OCI-LY3 (cell line): Measurements from ENCODE around the gene PTPRN2.

ENCODE experiments used
- H2AFZ ChIP-seq: fragments of 200-600, 300-600 bp; shearing (Covaris generic); 2 replicates; pipeline ENCODE4 v1.6.0; 2014; ENCODE audit warnings: antibody characterized with exemption, low read depth, low read length
- H3K27ac ChIP-seq: fragments of 200-600, 300-600 bp; sonication (generic); 2 replicates; pipeline ENCODE4 v1.5.1; 2014; ENCODE audit warnings: mild to moderate bottlenecking, low read length, moderate library complexity, mixed read lengths
- H3K27me3 ChIP-seq: fragments of 200-600, 300-600 bp; sonication (generic); 2 replicates; pipeline ENCODE4 v1.6.1; 2014; ENCODE audit warnings: low read depth, low read length, mixed read lengths
- H3K36me3 ChIP-seq: fragments of 200-600, 300-600 bp; sonication (generic); replicated peaks from 2 replicates; pipeline ENCODE3; 2014; ENCODE audit warnings: low read depth, low read length, mixed read lengths
- H3K4me1 ChIP-seq: fragments of 300-600, 200-600 bp; sonication (generic); 2 replicates; pipeline ENCODE4 v1.6.1; 2014; ENCODE audit warnings: low read length, mixed read lengths
- H3K4me2 ChIP-seq: fragments of 200-600, 300-600 bp; sonication (generic); 2 replicates; pipeline ENCODE4 v1.6.1; 2014; ENCODE audit warnings: low read length, mixed read lengths
- H3K4me3 ChIP-seq: fragments of 300-600, 200-600 bp; sonication (generic); 2 replicates; pipeline ENCODE4 v1.5.1; 2014; ENCODE audit warnings: antibody characterized with exemption, mild to moderate bottlenecking, low read length, moderate library complexity
- H3K79me2 ChIP-seq: fragments of 300-600, 200-600 bp; shearing (Covaris generic); 2 replicates; pipeline ENCODE4 v1.6.1; 2014; ENCODE audit warnings: mild to moderate bottlenecking, low read length, mixed read lengths
- H3K9ac ChIP-seq: fragments of 300-600, 200-600 bp; shearing (Covaris generic); 2 replicates; pipeline ENCODE4 v1.6.0; 2014; ENCODE audit warnings: mild to moderate bottlenecking, low read length, moderate library complexity
- H3K9me3 ChIP-seq: fragments of 200-600, 300-600 bp; shearing (Covaris generic); 2 replicates; pipeline ENCODE4 v1.6.1; 2014; ENCODE audit warnings: low read length, mixed read lengths; ENCODE audit not compliant: insufficient read depth
- H4K20me1 ChIP-seq: fragments of 200-600, 300-600 bp; sonication (generic); 2 replicates; pipeline ENCODE4 v1.6.1; 2016; ENCODE audit warnings: low read length, mixed read lengths; ENCODE audit not compliant: insufficient read depth
- CTCF ChIP-seq: fragments of 200-600, 300-600 bp; sonication (generic); IDR thresholded peaks from 2 replicates; pipeline ENCODE4 v1.5.1; 2014; ENCODE audit warnings: antibody characterized with exemption, low read length, low read depth
- EZH2phosphoT487 ChIP-seq: fragments of 200-600 bp; shearing (Covaris generic); IDR thresholded peaks from 2 replicates; pipeline ENCODE4 v1.6.1; 2018; ENCODE audit warnings: antibody characterized with exemption, mixed run types, low read depth

Gene PTPRN2

GRCh38 chr7:158258411-158259130, 329.1 kb downstream of the PTPRN2 start:
- Histone ChIP-seq H3K79me2 (no peaks in the 10 kb centered on the region), H3K27me3 (no peaks in the 10 kb centered on the region), H4K20me1 (no peaks in the 10 kb centered on the region), H3K4me1 (no peaks in the 10 kb centered on the region), H2AFZ (no peak overlapping the region), H3K36me3 (no peaks in the 10 kb centered on the region), H3K27ac (no peak overlapping the region), H3K9me3 (no peaks in the 10 kb centered on the region), H3K4me2 (no peak overlapping the region), H3K4me3 (no peak overlapping the region), H3K9ac (no peak overlapping the region)
- TF ChIP-seq CTCF (no peak), EZH2phosphoT487 (no peak)

GRCh38 chr7:158257516-158258410, 329.9 kb downstream of the PTPRN2 start:
- no peaks in the 10 kb centered on the region for H3K4me1 ChIP-seq
- H3K9me3 ChIP-seq: no peaks in the 10 kb centered on the region
- no peak for TF ChIP-seq CTCF
- no peak for TF ChIP-seq EZH2phosphoT487
- no peak overlapping the region for H3K4me3 ChIP-seq
- no peaks in the 10 kb centered on the region for H3K79me2 ChIP-seq
- H2AFZ ChIP-seq: no peak overlapping the region
- H3K36me3 ChIP-seq: no peaks in the 10 kb centered on the region
- H3K9ac ChIP-seq: no peak overlapping the region
- H3K27ac ChIP-seq: no peak overlapping the region
- H3K27me3 ChIP-seq: no peaks in the 10 kb centered on the region
- H4K20me1 ChIP-seq: no peaks in the 10 kb centered on the region
- H3K4me2 ChIP-seq: no peak overlapping the region

- no peak overlapping the region for H3K9ac ChIP-seq
- H3K4me1 ChIP-seq: no peaks in the 10 kb centered on the region
- no peaks in the 10 kb centered on the region for H3K79me2 ChIP-seq
- TF ChIP-seq CTCF (no peak), EZH2phosphoT487 (no peak)
- H3K4me2 ChIP-seq: no peak overlapping the region
- H3K4me3 ChIP-seq: no peak overlapping the region
- no peaks in the 10 kb centered on the region for H3K9me3 ChIP-seq
- H3K36me3 ChIP-seq: no peaks in the 10 kb centered on the region
- H2AFZ ChIP-seq: no peak overlapping the region
- no peak overlapping the region for H3K27ac ChIP-seq
- no peaks in the 10 kb centered on the region for H3K27me3 ChIP-seq
- no peaks in the 10 kb centered on the region for H4K20me1 ChIP-seq
Observed at GRCh38 chr7:158257001-158257400, 330.6 kb downstream of the PTPRN2 start.

GRCh38 chr7:158256091-158256816, 331.4 kb downstream of the PTPRN2 start:
- TF ChIP-seq EZH2phosphoT487 (no peak), CTCF (no peak)
- Histone ChIP-seq H3K4me1 (no peaks in the 10 kb centered on the region), H3K36me3 (no peaks in the 10 kb centered on the region), H3K9ac (no peak overlapping the region), H3K27ac (no peak overlapping the region), H3K4me3 (no peak overlapping the region), H3K9me3 (no peaks in the 10 kb centered on the region), H2AFZ (no peak overlapping the region), H4K20me1 (no peaks in the 10 kb centered on the region), H3K27me3 (no peaks in the 10 kb centered on the region), H3K4me2 (no peak overlapping the region), H3K79me2 (no peaks in the 10 kb centered on the region)
